K562 treated with DMSO at 1 percent for 48 hours (cell line): ENCODE data around the gene RER1. TPM values are rescaled to one million over a fixed set of nuclear protein-coding genes. Genes with fewer than 3 reads are reported as not detected.

ENCODE experiments used
- total RNA-seq: library from RNA; unstranded; fragments of 300-600 nt; gene quantifications from 2 replicates; pipeline ENCODE4 v1.2.3, GENCODE V29; 2022; ENCODE audit warnings: low replicate concordance; ENCODE audit errors: extremely low read depth

The RER1 gene
- not detected in 2 replicates for total RNA-seq

DNA sequence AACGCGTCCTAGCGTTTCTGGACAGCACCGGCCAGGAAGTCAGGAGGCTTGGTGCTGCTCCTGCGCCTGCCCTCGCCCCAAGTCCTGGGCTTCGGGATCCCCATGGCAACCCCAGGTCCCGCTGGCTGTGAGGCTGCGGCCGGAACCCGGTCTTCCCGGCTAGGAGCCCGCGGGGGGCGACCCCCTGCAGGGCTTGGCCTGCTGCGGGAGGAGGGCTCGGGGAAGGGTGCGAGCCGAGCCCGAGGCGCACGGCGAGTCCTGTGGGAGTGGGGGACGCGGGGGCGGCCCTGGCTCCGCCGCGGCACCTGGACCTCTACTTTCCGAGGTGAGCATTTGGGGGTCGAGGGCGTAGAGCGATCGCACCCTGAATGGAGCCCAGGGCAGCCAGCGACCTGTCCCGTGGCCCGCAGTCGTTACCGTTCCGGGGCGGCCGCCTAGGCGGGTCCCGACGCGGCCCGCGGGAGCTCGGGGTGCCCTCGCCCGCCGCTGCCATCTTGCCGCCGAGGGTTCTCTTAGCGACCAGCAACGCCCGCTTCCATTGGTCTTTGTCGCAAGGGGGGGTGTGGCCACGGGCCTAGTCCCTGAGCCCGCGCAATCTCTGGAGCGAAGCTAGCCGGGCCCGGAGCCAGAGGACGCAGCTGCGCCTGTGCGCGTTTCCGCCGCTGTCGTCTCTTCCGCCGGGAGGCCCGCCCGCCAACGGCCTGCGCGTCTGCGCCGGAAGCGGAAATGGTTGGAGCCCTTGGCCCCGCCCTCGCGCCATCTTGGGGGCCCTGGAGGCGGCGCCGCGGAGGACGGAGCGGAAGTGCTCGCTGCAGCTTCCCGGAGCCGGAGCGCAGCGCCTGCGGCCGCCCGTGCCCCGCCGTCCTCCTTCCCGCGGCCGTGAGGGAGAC lies at the start of gene RER1, which contains the start of gene MORN1:
Gene RER1, plus strand, starts transcription at position 801 of the 890 bp plus-strand sequence. CDS start 3,950 bp downstream, outside the sequence.
Gene MORN1, minus strand, starts transcription at position 514 of the 890 bp plus-strand sequence. Its CDS starts 21 bp downstream, at position 493.

GRCh38 chr1:2412395-2412772 lies 20.7 kb downstream of the RER1 start, which contains the start of gene PEX10:
Gene PEX10, minus strand, starts transcription at chr1:2412564. Its CDS starts 62 bp downstream, at chr1:2412502.

Other genes with a start within 250 kb of the RER1 start
- not detected in 2 replicates for gene FAAP20, start 197.1 kb upstream of the RER1 start, total RNA-seq
- gene SKI, start 163.5 kb upstream of the RER1 start, total RNA-seq, result not detected in 2 replicates
- not detected in 2 replicates for gene MORN1, start 287 bp upstream of the RER1 start, total RNA-seq
- gene PEX10, start 20.7 kb downstream of the RER1 start, total RNA-seq, result not detected in 2 replicates
- not detected in 2 replicates for gene PLCH2, start 84.4 kb downstream of the RER1 start, total RNA-seq
- gene PANK4, start 134.8 kb downstream of the RER1 start, total RNA-seq, result not detected in 2 replicates
- not detected in 2 replicates for gene HES5, start 138.4 kb downstream of the RER1 start, total RNA-seq
- gene TNFRSF14, start 164.5 kb downstream of the RER1 start, total RNA-seq, result not detected in 2 replicates
- not detected in 2 replicates for gene PRXL2B, start 194.9 kb downstream of the RER1 start, total RNA-seq
- not detected in 2 replicates for gene MMEL1, start 241.2 kb downstream of the RER1 start, total RNA-seq